Measurements from ENCODE around the gene LRPPRC.
"Not testable (repeated sequence)": the region's sequence is repeated elsewhere in the genome, so short reads cannot be mapped to it uniquely, and the experiment has no call there.

Gene LRPPRC

GRCh38 chr2:43995733-43996533, at the start of gene LRPPRC:
Gene LRPPRC, minus strand, starts transcription at chr2:43995989. Its CDS starts 42 bp downstream, at chr2:43995947.
- peak; percentile 93 for DNase-seq

GRCh38 chr2:44045061-44045460, 49.3 kb upstream of the LRPPRC start:
- DNase-seq: no peak

- DNase-seq: peak; percentile 77
These were observed 48.5 kb upstream of the LRPPRC start for GRCh38 chr2:44044281-44044720.

- no peak for DNase-seq
These were observed 44.6 kb upstream of the LRPPRC start for GRCh38 chr2:44040365-44040764.

GRCh38 chr2:44038277-44038676, 42.5 kb upstream of the LRPPRC start:
- no peak for DNase-seq

GRCh38 chr2:44037221-44037620, 41.4 kb upstream of the LRPPRC start:
- DNase-seq: no peak

- DNase-seq: no peak
These were observed 38.2 kb upstream of the LRPPRC start for GRCh38 chr2:44033947-44034346.

- DNase-seq: not testable (repeated sequence)
These were observed 31.3 kb upstream of the LRPPRC start for GRCh38 chr2:44027076-44027475.

GRCh38 chr2:44016282-44016681, 20.5 kb upstream of the LRPPRC start:
- DNase-seq: no peak

- DNase-seq: no peak
These were observed 19.4 kb upstream of the LRPPRC start for GRCh38 chr2:44015239-44015638.

GRCh38 chr2:44013205-44013604, 17.4 kb upstream of the LRPPRC start:
- DNase-seq: not testable (repeated sequence)

- DNase-seq: no peak
These were observed 14.5 kb upstream of the LRPPRC start for GRCh38 chr2:44010266-44010665.

- DNase-seq: no peak
These were observed 13.4 kb upstream of the LRPPRC start for GRCh38 chr2:44009136-44009735.

GRCh38 chr2:44005846-44006245, 10.1 kb upstream of the LRPPRC start:
- DNase-seq: no peak

- no peak for DNase-seq
These were observed 9.2 kb upstream of the LRPPRC start for GRCh38 chr2:44004735-44005602.

- no peak for DNase-seq
These were observed 5.9 kb upstream of the LRPPRC start for GRCh38 chr2:44001716-44002115.

GRCh38 chr2:43998263-43998662, 2.5 kb upstream of the LRPPRC start:
- no peak for DNase-seq

- no peak for DNase-seq
These were observed 2.4 kb downstream of the LRPPRC start for GRCh38 chr2:43993437-43993836.

- no peak for DNase-seq
These were observed 6.2 kb downstream of the LRPPRC start for GRCh38 chr2:43989545-43989944.

- DNase-seq: no peak
These were observed 9.2 kb downstream of the LRPPRC start for GRCh38 chr2:43986600-43986999.

- DNase-seq: no peak
These were observed 10.4 kb downstream of the LRPPRC start for GRCh38 chr2:43985359-43985758.

- DNase-seq: no peak
These were observed 11.3 kb downstream of the LRPPRC start for GRCh38 chr2:43984533-43984932.

GRCh38 chr2:43980902-43981301, 14.9 kb downstream of the LRPPRC start:
- no peak for DNase-seq

Data from NCI-H774 (cell line).